Kidney epithelial cell (primary cell): Measurements from ENCODE around the gene BMPR2. TPM values are rescaled to one million over a fixed set of nuclear protein-coding genes. Genes with fewer than 3 reads are reported as not detected.
"Not testable (repeated sequence)": the region's sequence is repeated elsewhere in the genome, so short reads cannot be mapped to it uniquely, and the experiment has no call there.

ENCODE experiments used
- DNase-seq: peaks from one replicate; pipeline ENCODE4 v3.0.0-alpha.2; 2010; ENCODE audit warnings: low read depth
- H3K27me3 ChIP-seq: 2 replicates; pipeline ENCODE4 v1.6.0; 2011; ENCODE audit warnings: low read length; ENCODE audit not compliant: control insufficient read depth, insufficient read depth
- H3K36me3 ChIP-seq: 2 replicates; pipeline ENCODE4 v1.5.1; 2011; ENCODE audit warnings: low read length; ENCODE audit not compliant: control insufficient read depth, insufficient read depth
- H3K4me3 ChIP-seq: 2 replicates; pipeline ENCODE4 v1.5.1; 2011; ENCODE audit warnings: low read depth, mild to moderate bottlenecking, control low read depth, low read length
- CTCF ChIP-seq: IDR thresholded peaks from 2 replicates; pipeline ENCODE4 v1.5.1; 2011; ENCODE audit warnings: mild to moderate bottlenecking, moderate library complexity, low read length, control low read depth, inconsistent platforms; ENCODE audit not compliant: insufficient read depth, poor library complexity, severe bottlenecking
- total RNA-seq: library from RNA; depleted of rRNA; stranded (reverse); fragments of >200 nt; gene quantifications from 2 replicates; pipeline ENCODE4 v1.2.3, GENCODE V29; 2015

BMPR2 gene
- total RNA-seq, 1 donor from 2014 or later = 44.8 TPM

- DNase-seq = no peak
- H3K36me3 ChIP-seq = no peaks in the 10 kb centered on the region
- H3K27me3 ChIP-seq = no peaks in the 10 kb centered on the region
- no peak for TF ChIP-seq CTCF
- no peak overlapping the region for H3K4me3 ChIP-seq
These were observed 165.0 kb downstream of the BMPR2 start for GRCh38 chr2:202541137-202541536.

- H3K27me3 ChIP-seq = no peaks in the 10 kb centered on the region
- TF ChIP-seq CTCF = no peak
- no peak overlapping the region for H3K4me3 ChIP-seq
- no peaks in the 10 kb centered on the region for H3K36me3 ChIP-seq
- DNase-seq = no peak
These were observed 166.0 kb downstream of the BMPR2 start for GRCh38 chr2:202542142-202542541.

- TF ChIP-seq CTCF = no peak
- Histone ChIP-seq H3K27me3 (no peaks in the 10 kb centered on the region), H3K4me3 (no peak overlapping the region), H3K36me3 (no peaks in the 10 kb centered on the region)
- no peak for DNase-seq
These were observed 169.4 kb downstream of the BMPR2 start for GRCh38 chr2:202545523-202545922.

- no peaks in the 10 kb centered on the region for H3K27me3 ChIP-seq
- no peak overlapping the region for H3K4me3 ChIP-seq
- H3K36me3 ChIP-seq = no peaks in the 10 kb centered on the region
- TF ChIP-seq CTCF = no peak
- no peak for DNase-seq
These were observed 169.8 kb downstream of the BMPR2 start for GRCh38 chr2:202545931-202546330.

- not testable (repeated sequence) for H3K27me3 ChIP-seq, H3K36me3 ChIP-seq, DNase-seq
These were observed 170.5 kb downstream of the BMPR2 start for GRCh38 chr2:202546499-202547141.

GRCh38 chr2:202548240-202548639, 172.1 kb downstream of the BMPR2 start:
- no peak for TF ChIP-seq CTCF
- Histone ChIP-seq H3K27me3 (no peaks in the 10 kb centered on the region), H3K36me3 (peaks cover 2% of the 10 kb centered on the region), H3K4me3 (no peak overlapping the region)
- DNase-seq = no peak

More at GRCh38 chr2:202546499-202547141, 170.5 kb downstream of the BMPR2 start:
- not testable (repeated sequence) for H3K4me3 ChIP-seq

GRCh38 chr2:202551000-202551399, 174.9 kb downstream of the BMPR2 start:
- not testable (repeated sequence) for H3K27me3 ChIP-seq, H3K36me3 ChIP-seq, DNase-seq, H3K4me3 ChIP-seq
